Measurements from ENCODE around the gene TACR1.

- TF ChIP-seq, protein P1, sequence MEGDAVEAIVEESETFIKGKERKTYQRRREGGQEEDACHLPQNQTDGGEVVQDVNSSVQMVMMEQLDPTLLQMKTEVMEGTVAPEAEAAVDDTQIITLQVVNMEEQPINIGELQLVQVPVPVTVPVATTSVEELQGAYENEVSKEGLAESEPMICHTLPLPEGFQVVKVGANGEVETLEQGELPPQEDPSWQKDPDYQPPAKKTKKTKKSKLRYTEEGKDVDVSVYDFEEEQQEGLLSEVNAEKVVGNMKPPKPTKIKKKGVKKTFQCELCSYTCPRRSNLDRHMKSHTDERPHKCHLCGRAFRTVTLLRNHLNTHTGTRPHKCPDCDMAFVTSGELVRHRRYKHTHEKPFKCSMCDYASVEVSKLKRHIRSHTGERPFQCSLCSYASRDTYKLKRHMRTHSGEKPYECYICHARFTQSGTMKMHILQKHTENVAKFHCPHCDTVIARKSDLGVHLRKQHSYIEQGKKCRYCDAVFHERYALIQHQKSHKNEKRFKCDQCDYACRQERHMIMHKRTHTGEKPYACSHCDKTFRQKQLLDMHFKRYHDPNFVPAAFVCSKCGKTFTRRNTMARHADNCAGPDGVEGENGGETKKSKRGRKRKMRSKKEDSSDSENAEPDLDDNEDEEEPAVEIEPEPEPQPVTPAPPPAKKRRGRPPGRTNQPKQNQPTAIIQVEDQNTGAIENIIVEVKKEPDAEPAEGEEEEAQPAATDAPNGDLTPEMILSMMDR (IDR thresholded peaks at IDR 0.05): no peak
- no peak for TF ChIP-seq POLR2A (IDR thresholded peaks at IDR 0.05)
Observed at GRCh38 chr2:75140288-75140687, 59.0 kb downstream of the TACR1 start.

Measured in esophagus squamous epithelium (tissue), 4 donors.